ENCODE results near the gene SRP19.
"Not testable (repeated sequence)": the region's sequence is repeated elsewhere in the genome, so short reads cannot be mapped to it uniquely, and the experiment has no call there.

Gene SRP19

DNA sequence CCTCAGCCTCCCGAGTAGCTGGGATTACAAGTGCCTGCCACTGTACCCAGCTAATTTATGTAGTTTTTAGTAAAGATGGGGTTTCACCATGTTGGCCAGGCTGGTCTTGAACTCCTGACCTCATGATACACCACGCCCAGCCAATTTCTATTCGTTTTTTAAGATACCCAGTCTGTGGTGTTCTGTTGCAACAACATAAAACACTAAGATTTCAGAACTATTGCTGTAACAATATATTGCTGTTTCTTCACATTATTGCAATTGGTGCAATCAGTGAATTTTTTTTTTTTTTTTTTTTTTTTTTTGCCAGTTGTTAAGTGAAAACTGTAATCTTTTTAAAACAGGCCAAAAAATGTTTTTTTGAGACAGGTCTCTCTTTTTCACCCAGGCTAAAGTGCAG is 9.9 kb downstream of the SRP19 start:
- DNase-seq (ENCODE audit: low spot score), result no peak

GRCh38 chr5:112876362-112876761 is 15.3 kb downstream of the SRP19 start:
- DNase-seq (ENCODE audit: low spot score), result no peak

- DNase-seq (ENCODE audit: low spot score), result no peak
Measured at GRCh38 chr5:112878101-112878500, 17.0 kb downstream of the SRP19 start.

- no peak for DNase-seq (ENCODE audit: low spot score)
Measured at GRCh38 chr5:112878760-112879159, 17.7 kb downstream of the SRP19 start.

DNA sequence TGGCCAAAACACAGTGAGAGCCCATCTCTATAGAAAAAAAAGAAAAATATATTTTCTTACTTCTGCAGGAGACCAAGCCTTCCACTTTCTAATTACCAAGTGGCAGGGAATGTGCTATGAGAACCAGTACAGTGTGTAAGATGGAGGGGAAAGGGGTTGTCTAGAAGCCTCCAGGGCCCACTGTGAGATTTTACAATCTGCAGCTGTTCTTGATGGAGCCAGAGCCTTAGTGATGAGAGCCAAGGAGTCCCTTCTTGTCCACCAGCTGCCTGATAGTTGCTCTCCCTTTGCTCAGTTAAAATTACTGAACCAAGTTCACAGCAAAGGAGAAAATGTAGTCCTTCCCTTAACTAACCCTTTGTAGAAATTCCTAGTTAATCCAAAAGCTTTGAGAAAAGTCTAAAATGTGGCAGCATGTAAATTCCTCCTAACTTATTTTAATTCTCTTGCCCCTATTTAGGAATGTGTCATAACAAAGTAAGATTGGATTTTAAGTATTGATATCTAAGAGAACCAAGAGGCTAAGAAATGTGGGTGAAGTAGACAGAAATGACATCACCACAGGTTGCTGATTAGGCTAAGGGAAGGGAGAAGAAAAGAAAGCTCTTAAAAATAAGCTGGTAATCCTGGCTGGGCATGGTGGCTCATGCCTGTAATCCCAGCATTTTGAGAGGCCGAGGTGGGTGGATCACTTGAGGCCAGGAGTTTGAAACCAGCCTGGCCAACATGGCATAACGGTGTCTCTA is 19.3 kb downstream of the SRP19 start:
- DNase-seq (ENCODE audit: low spot score), result no peak

- no peak for DNase-seq (ENCODE audit: low spot score)
Measured at GRCh38 chr5:112883192-112883591, 22.1 kb downstream of the SRP19 start.

DNA sequence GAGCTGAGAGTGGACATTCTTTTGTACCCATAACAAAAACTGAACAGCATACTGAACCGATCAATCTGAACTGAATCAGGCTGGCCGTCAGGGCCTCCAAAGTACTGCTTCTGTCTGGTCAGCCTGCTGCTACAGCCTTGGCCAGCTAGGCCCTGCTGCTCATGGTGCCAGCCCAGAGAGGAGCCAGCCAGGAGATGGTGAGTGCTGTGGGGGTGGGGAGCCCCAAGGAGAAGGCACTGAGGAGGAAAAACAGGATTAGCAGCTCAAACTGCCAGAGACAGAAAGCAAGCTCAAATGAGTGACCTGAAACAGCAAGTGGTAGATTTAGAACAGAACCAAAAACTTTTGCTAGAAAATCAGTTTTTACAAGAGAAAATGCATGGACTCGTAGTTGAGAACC is 23.9 kb downstream of the SRP19 start:
- no peak for DNase-seq (ENCODE audit: low spot score)

- no peak for DNase-seq (ENCODE audit: low spot score)
Measured at GRCh38 chr5:112886975-112887374, 25.9 kb downstream of the SRP19 start.

GRCh38 chr5:112892066-112892465 is 31.0 kb downstream of the SRP19 start:
- DNase-seq (ENCODE audit: low spot score), result not testable (repeated sequence)

DNA sequence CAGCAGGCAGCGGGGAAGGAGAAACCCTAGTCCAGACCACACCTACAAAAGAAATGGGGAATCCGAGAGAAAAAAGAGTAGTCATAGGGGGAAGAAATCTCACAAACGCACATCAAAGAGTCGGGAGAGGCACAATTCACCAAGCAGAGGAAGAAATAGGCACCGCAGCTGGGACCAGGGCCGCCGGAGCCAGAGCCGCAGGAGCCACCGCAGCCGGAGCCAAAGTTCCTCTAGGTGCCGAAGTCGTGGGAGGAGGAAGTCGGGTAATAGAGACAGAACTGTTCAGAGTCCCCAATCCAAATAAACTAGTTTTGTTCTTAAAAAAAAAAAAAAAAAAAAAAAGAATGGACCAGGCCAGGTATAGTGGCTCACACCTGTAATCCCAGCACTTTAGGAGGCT is 31.7 kb downstream of the SRP19 start:
- DNase-seq (ENCODE audit: low spot score), result no peak

DNA sequence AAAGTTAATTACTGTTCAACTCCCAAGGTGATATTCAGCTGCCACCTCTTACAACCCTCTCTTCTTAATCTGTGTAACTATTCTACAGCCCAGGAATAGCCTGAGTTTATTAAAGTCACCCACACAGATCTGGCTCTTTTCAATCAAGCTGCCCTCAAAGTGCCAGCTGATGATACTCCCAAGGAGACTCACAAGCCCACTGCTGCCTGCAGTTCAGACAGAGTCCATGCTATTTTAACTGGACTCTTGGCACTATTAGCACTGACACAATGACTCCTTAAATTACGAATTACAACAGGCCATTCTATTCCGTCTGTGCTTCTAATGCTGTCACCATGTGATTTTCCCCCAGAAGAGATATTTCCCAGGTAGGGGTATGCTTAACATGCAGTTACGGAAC is 34.6 kb downstream of the SRP19 start:
- no peak for DNase-seq (ENCODE audit: low spot score)

DNA sequence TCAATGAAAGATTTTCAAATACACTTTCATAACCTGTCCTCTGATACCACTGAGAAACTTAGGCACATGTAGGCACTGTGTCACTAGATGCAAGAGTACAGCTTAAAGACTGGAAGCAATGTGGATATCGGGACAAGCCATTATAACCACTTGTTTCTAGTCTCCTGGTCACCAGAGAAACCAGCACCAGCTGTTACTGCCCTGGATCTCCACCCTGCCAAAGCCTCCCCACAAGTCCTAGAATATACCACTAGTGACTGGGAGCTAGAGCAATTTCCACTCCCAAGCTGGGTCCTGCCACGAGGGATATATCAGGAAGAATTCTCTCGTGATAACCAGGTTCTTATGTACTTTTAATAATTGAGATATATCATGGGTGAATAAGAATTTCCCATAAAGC is 41.5 kb downstream of the SRP19 start:
- DNase-seq (ENCODE audit: low spot score), result no peak

GRCh38 chr5:112904996-112905395 is 43.9 kb downstream of the SRP19 start:
- not testable (repeated sequence) for DNase-seq (ENCODE audit: low spot score)

DNA sequence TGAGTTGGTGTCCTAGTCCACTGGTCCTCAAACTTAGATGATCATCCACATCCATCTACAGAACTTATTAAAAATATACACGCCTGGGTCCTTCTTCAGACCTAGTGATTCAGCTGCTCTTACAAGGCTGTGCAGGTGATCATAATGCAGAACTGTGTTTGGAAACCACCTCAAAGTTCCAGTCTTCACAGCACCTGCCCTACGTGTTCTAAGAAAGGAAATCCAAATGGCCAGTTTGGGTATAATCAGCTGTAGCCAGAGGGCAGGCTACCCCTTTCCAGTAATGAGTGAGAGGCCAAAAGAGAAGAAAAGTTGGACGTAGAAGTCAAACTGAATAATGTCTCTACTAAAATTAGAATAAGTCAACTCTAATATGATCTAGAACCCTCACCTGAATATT is 45.5 kb downstream of the SRP19 start:
- DNase-seq (ENCODE audit: low spot score), result no peak

GRCh38 chr5:112907166-112907631 is 46.1 kb downstream of the SRP19 start:
- DNase-seq (ENCODE audit: low spot score), result no peak

GRCh38 chr5:112908854-112909253 is 47.8 kb downstream of the SRP19 start:
- no peak for DNase-seq (ENCODE audit: low spot score)

DNA sequence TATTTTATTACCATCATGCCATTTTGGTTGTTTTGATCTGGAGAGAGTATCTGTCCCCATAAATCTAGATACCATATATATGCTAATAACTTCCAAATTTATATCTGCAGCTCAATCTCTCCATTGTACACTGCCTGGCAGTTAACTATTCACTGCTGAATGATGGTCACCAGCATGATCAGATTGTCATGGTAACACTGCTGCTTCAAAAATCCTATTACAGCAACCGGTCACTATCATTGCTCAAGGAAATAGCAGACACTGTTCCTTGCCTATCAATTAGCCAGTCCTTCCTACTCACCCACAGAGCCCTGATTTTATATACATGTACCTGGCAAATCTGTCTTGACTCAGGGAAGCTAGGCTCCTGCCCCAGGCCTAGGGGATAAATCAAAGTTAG is 49.4 kb downstream of the SRP19 start:
- no peak for DNase-seq (ENCODE audit: low spot score)

GRCh38 chr5:112914584-112914983 is 53.5 kb downstream of the SRP19 start:
- DNase-seq (ENCODE audit: low spot score), result no peak

DNA sequence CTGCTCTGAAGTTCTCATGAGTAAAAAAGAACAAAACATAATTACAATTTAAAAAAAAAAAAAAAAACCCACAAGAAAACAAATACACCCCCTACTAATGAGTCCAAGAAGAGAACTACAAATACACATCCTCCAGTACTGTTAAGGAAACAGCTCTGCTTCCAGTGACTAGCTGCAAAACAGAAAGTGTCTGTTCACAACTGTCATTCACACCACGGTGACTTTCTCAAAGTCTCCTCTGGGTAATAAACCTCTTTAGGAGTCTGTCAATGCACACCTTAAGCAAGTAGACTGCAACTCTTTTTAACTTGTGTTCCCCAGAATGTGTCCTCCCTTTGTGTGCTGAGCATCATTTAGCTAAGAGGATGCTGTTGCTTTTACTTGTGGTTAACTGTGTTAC is 54.7 kb downstream of the SRP19 start:
- no peak for DNase-seq (ENCODE audit: low spot score)

DNA sequence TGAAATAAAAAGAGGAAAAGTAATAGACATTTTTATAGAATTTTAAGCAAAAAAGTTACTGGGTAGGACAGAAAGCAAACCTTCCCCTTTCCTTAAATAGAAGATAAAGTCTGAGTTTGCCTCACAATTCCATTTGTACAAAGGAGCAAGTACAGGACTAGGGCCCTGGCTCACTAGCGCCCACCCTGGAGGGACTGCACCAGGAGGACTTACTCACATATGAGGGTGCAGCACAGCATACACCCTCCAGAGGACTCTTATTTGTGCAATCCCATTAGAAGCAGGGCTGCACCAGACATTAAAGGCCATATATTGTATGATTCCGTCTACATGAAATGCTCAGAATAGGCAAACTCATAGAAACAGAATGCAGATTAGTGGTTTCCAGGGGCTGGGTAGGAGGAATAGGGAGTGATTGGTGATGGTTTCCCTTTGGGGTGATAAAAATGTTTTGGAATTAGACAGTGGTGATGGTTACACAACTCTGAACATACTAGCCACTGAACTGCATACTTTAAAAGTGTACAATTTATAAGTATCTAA is 56.4 kb downstream of the SRP19 start:
- DNase-seq (ENCODE audit: low spot score), result no peak

- DNase-seq (ENCODE audit: low spot score), result no peak
Measured at GRCh38 chr5:112918136-112918535, 57.0 kb downstream of the SRP19 start.

DNA sequence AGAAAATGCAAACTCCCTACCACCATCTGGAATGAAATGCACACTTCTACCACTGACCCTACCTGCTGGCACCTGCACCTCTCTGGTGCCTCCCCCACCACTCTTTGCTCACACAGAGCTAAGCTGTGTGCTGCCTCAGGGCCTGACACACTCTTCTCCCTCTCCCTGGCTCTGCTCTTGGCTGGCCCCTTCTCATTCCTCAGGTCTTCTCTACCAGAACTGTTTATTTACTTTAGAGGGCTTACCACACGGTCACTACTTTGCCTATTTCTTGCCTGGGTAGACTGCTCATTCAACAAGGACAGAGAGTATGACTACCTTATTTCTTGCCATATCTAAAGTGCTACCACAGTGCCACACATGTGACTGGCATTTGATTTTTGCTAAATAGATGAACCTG is 57.6 kb downstream of the SRP19 start:
- DNase-seq (ENCODE audit: low spot score), result no peak

All from GM03348 (cell line).